H7 (cell line): ENCODE measurements around the gene GLB1L. TPM values are rescaled to one million over a fixed set of nuclear protein-coding genes. Genes with fewer than 3 reads are reported as not detected.

Experiments
- DNase-seq: peaks from one replicate; pipeline ENCODE4 v3.0.0; 2012
- H3K27me3 ChIP-seq: 2 replicates; pipeline ENCODE4 v1.6.0; 2011; ENCODE audit warnings: mild to moderate bottlenecking, low read length; ENCODE audit not compliant: control insufficient read depth, insufficient read depth
- H3K36me3 ChIP-seq: replicated peaks from 2 replicates; pipeline ENCODE4 v1.5.1; 2011; ENCODE audit warnings: low read length; ENCODE audit not compliant: control insufficient read depth, insufficient read depth
- H3K4me3 ChIP-seq: 2 replicates; pipeline ENCODE4 v1.5.1; 2011; ENCODE audit warnings: low read depth, mild to moderate bottlenecking, control low read depth, low read length, moderate library complexity; ENCODE audit not compliant: insufficient read depth
- total RNA-seq: library from RNA; depleted of rRNA; stranded (reverse); fragments of >200 nt; shearing (Covaris generic); gene quantifications from 2 replicates; pipeline ENCODE4 v1.2.3, GENCODE V29; 2014

Gene GLB1L
- total RNA-seq, 1 experiment from 2014 or later = 6.6 TPM

- DNase-seq = peak; percentile 89
- Histone ChIP-seq H3K4me3 (peak within 1 kb of the TSS; percentile 43), H3K36me3 (peaks cover 3% of the 10 kb centered on the region), H3K27me3 (peaks cover 46% of the 10 kb centered on the region)
These were observed 7.9 kb upstream of the GLB1L start, which contains the start of gene TUBA4B for GRCh38 chr2:219252900-219253752. TUBA4B (plus strand) TSS chr2:219253243; CDS start chr2:219253408, 165 bp downstream.

GRCh38 chr2:219252570-219252899, 7.3 kb upstream of the GLB1L start:
- peak; percentile 56 for DNase-seq
- Histone ChIP-seq H3K27me3 (peaks cover 46% of the 10 kb centered on the region), H3K4me3 (peak overlapping the region; percentile 41), H3K36me3 (peaks cover 5% of the 10 kb centered on the region)

- DNase-seq = no peak
- H3K27me3 ChIP-seq = peaks cover 46% of the 10 kb centered on the region
- H3K36me3 ChIP-seq = peaks cover 6% of the 10 kb centered on the region
- no peak overlapping the region for H3K4me3 ChIP-seq
These were observed 6.8 kb upstream of the GLB1L start for GRCh38 chr2:219252084-219252483.

DNA sequence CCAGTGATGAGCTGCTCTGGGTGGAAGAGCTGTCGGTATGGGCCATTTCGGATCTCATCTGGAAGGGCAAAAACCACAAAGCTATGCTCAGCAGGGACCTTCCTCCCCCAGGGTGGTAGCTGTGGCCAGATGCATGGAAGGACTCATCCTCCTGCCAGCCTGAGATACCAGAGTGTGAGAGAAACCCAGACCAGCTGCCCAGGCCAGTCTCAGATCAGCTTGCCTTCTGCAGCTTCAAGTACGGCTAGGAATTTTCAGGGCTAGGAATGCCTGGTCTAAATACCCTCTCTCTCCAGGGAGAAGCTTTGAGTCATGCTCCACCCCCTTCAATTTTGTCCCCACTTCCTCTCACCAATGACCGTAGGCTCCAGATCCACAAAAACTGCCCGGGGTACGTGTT, 6.4 kb upstream of the GLB1L start:
- DNase-seq = no peak
- H3K27me3 ChIP-seq = peaks cover 44% of the 10 kb centered on the region
- H3K4me3 ChIP-seq = no peak overlapping the region
- H3K36me3 ChIP-seq = peaks cover 6% of the 10 kb centered on the region

GRCh38 chr2:219250049-219250781, 5.0 kb upstream of the GLB1L start:
- Histone ChIP-seq H3K36me3 (peaks cover 6% of the 10 kb centered on the region), H3K27me3 (peaks cover 30% of the 10 kb centered on the region), H3K4me3 (no peak overlapping the region)
- DNase-seq = no peak

DNA sequence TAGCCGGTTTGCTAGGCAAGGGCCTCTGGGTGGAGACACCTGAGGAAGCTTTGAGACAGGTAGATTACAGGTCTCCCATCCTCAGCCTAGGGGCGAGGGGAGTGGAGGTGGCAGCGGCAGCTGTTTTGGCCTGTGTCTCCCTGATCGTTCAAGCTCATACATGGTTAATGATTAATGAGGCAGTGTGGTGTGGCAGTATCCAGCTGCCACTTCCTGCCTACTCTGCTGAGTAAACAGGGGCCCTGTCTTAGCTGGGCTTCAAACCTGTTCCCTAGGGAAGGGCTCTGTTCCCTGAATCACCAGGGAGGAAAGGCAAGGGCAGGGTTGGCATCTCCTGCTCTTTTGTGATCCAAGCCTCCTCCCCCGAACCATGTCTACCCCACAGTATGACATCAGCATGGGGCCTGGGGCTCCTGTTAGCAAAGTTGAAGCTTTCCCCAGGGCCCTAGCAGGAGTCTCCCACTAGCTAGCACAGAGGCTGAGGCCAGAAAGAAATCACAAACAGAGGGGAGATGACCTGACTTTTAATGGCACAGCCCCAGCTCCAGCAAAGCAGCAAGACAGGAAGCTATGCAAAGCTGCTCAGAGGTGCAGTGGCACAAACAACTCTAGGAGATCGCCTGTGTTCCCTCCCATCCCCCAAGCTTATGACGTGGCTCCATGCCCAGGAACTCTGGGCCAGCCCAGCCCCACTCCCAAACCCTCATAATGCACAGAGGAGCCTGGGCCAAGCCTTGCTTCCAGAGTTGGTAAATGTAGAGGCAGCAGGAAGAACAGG, 4.1 kb upstream of the GLB1L start:
- peaks cover 22% of the 10 kb centered on the region for H3K27me3 ChIP-seq
- no peak for DNase-seq
- peaks cover 6% of the 10 kb centered on the region for H3K36me3 ChIP-seq
- no peak overlapping the region for H3K4me3 ChIP-seq

GRCh38 chr2:219248845-219249202, 3.6 kb upstream of the GLB1L start:
- Histone ChIP-seq H3K27me3 (peaks cover 16% of the 10 kb centered on the region), H3K4me3 (no peak overlapping the region), H3K36me3 (peaks cover 6% of the 10 kb centered on the region)
- no peak for DNase-seq

- DNase-seq = no peak
- Histone ChIP-seq H3K36me3 (peaks cover 6% of the 10 kb centered on the region), H3K4me3 (no peak overlapping the region), H3K27me3 (peaks cover 9% of the 10 kb centered on the region)
These were observed 2.7 kb upstream of the GLB1L start for GRCh38 chr2:219247678-219248642.

GRCh38 chr2:219246559-219246958, 1.3 kb upstream of the GLB1L start:
- H3K4me3 ChIP-seq = no peak overlapping the region
- no peak for DNase-seq
- H3K27me3 ChIP-seq = no peaks in the 10 kb centered on the region; the same call in 1 of the 2 replicates
- peaks cover 6% of the 10 kb centered on the region for H3K36me3 ChIP-seq

DNA sequence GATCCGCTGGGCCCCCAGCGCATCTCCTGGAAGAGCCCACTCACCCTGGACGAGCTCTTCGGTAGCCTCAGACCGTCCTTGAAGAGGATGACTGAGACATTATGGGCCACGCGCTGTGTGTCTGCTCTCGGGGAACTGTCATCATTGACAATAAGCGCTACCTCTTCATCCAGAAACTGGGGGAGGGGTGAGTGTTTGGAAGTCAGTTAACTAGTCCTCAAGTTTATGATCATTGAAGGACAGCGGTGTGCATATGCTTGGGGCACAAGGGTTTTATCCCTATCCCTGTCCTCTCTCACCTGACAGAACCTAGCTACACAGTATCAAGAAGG, 621 bp upstream of the GLB1L start:
- Histone ChIP-seq H3K27me3 (no peaks in the 10 kb centered on the region), H3K4me3 (peak overlapping the region; percentile 84), H3K36me3 (peaks cover 6% of the 10 kb centered on the region)
- DNase-seq = no peak

DNA sequence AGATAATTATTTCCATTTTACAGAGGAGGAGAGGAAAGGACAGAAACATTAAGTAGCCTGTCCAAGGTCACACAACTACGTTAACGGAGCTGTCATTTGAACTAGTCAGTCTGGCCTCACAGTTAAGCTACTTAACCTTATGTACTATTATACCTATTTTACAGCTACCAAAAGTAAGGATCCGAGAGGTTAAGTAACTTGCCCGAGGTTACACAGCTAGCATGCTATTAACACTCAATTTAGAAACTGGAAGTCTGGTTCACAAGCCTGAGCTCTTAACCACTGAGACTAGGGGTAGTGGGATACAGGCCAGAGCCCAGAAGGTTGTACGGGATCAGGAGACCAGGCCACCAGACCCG, 476 bp downstream of the GLB1L start:
- peak overlapping the region; percentile 84 for H3K4me3 ChIP-seq
- peaks cover 5% of the 10 kb centered on the region for H3K36me3 ChIP-seq
- H3K27me3 ChIP-seq = no peaks in the 10 kb centered on the region
- no peak for DNase-seq

- H3K4me3 ChIP-seq = no peak overlapping the region
These were observed 1.9 kb downstream of the GLB1L start for GRCh38 chr2:219243291-219243761.

DNA sequence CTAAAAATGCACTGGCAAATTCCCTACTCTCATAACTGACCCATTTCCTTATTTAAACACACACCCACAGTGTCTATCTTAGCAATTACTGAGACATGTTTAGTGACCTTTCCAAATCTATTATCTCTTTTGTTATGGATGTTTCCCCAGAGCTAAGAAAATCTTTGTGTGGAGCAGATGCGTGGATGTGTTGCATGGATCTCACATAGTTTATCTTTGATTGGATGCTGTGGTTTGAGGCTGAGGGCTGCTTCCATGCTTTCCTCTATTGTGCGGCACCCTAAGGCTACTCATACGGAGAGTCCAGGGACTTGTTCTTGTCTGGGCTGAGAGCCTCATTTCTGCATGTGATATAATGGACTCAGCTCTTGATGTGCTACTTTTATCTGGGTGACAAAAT, 10.9 kb downstream of the GLB1L start:
- H3K4me3 ChIP-seq = no peak overlapping the region
- peaks cover 38% of the 10 kb centered on the region for H3K36me3 ChIP-seq
- H3K27me3 ChIP-seq = no peaks in the 10 kb centered on the region

More at GRCh38 chr2:219243291-219243761, 1.9 kb downstream of the GLB1L start:
- no peak for DNase-seq
- Histone ChIP-seq H3K36me3 (peaks cover 3% of the 10 kb centered on the region; the same call in 1 of the 2 replicates), H3K27me3 (no peaks in the 10 kb centered on the region)

More for the DNA sequence above, 10.9 kb downstream of the GLB1L start:
- DNase-seq = no peak
